ENCODE data around the gene FMO2.

GRCh38 chr1:171248841-171249240 lies 63.7 kb downstream of the FMO2 start:
- TF ChIP-seq, protein P1, sequence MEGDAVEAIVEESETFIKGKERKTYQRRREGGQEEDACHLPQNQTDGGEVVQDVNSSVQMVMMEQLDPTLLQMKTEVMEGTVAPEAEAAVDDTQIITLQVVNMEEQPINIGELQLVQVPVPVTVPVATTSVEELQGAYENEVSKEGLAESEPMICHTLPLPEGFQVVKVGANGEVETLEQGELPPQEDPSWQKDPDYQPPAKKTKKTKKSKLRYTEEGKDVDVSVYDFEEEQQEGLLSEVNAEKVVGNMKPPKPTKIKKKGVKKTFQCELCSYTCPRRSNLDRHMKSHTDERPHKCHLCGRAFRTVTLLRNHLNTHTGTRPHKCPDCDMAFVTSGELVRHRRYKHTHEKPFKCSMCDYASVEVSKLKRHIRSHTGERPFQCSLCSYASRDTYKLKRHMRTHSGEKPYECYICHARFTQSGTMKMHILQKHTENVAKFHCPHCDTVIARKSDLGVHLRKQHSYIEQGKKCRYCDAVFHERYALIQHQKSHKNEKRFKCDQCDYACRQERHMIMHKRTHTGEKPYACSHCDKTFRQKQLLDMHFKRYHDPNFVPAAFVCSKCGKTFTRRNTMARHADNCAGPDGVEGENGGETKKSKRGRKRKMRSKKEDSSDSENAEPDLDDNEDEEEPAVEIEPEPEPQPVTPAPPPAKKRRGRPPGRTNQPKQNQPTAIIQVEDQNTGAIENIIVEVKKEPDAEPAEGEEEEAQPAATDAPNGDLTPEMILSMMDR (IDR thresholded peaks at IDR 0.05; ENCODE audit: insufficient read depth, low read length, poor library complexity, severe bottlenecking) = no peak
- no peak for TF ChIP-seq EZH2phosphoT487 (conservative IDR thresholded peaks at IDR 0.05; ENCODE audit: low read length)

All from SU-DHL-6 (cell line).